Stimulated activated CD8-positive, alpha-beta memory T cell treated with anti-CD3 and anti-CD28 coated beads, Interleukin-7, amount 100 ng/mL, for 24 hours (primary cell): ENCODE results near the gene AGBL1.

Experiments used
- DNase-seq: peaks from one replicate; pipeline ENCODE4 v3.0.0-alpha.2; 2020; ENCODE audit warnings: low read depth

The AGBL1 gene

DNA sequence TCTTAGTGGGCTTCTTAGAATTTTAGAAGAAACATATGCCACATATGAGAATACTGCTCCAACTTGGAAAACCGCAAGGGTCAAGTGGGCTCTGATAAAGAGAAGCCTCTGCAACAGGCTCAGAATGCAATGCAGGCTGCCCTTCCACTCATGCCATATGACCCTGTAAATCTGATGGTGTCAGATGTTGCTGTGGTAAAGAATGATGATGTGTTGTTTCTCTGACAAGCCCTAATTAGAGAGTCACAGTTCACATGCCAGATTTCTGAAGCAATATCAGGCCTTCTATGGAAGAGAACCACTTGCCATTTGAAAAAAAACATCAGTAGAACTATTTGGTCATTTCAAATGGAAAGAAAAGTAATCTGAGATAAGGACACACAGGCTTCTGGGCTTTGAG is 749.6 kb downstream of the AGBL1 start:
- no peak for DNase-seq

GRCh38 chr15:86830304-86830703 is 750.6 kb downstream of the AGBL1 start:
- no peak for DNase-seq

- no peak for DNase-seq
These were observed 753.9 kb downstream of the AGBL1 start for GRCh38 chr15:86833595-86833994.

DNA sequence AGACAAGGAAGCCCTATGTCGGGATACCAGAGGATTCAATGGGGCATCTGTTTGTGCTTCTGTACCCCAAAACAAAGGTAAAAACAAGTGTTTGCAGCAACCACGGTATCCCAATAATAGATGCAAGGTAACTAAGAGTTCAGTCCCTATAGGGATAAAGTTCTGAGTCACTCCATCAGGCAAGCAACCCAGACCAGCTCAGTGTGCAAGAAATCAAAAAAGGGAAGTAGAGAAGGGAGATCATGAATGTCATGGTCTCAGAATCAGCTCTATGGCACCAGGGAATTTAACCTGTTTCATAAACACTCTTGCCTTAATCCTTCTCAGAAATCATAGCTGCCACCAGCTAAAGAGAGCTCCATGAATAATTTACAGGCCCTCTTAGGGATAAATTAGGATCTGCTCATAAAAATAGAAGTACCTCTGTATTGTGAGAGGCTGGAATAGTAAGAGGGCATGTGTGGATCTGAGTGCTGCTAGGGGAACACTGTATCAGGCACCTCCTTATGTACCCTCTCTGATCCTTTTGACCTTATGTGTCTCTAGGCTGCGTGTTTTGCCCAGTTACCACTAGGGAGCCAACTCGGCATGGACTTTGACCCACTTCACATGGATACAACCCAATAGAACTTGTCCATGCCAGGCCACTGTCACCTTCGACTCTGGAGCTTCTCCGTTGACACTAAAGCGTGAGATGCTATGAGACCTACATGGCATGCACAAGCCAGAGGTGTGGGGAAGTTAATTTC is 754.6 kb downstream of the AGBL1 start:
- DNase-seq, result no peak

DNA sequence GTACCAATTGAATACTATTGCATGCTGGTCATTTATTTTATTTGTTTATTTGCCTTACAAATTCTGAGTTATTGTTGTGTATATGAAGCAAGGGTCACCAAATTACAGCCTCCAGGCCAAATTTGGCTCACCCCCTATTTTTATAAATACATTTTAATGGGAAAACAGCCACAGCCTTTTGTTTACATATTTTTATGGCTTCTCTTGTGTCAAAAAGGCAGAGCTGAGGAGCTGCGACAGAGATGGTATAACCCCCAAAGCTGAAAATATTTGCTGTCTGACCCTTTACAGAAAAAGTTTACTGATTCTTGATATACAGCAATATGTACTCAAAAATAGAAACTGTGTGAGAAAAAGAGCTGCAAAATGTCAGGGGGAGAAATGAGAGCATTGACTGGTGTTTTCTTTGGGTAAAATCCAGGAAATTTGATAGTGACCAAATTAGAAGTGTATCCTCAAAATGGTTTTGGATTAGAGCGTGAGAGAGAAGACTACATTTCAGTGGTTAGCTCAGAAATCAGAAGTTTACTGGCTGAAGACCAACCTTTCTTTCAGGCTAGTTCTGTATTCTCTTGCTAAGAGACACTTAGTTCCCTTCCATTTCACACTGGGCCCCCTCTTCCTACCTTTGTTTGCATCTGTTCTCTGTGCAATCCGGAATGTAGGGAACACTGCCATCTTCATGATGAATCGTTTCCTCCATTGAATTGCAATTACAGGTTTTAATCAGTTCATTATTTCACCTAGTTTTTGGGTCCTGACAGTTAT is 757.8 kb downstream of the AGBL1 start:
- no peak for DNase-seq

- no peak for DNase-seq
These were observed 759.8 kb downstream of the AGBL1 start for GRCh38 chr15:86839502-86839901.

- DNase-seq, result no peak
These were observed 761.3 kb downstream of the AGBL1 start for GRCh38 chr15:86840996-86841395.

DNA sequence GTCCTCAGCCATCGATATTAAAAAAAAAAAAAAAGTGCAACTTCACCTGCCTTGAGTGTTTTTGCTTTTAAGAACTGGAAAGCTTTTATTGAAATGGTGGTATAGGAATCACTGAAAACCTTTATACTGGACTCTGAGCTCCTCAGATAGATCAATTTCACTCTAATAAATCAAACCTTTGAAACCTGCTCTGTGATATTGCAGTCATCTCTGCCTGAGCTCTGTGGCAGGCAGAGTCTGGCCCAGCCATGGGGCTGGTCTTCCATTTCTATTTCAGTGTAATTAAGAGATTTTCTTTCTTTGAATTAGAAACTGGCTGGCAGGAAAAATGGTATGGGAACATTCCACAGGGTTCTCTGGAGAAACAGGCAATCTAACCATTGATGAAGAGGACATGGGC is 762.5 kb downstream of the AGBL1 start:
- DNase-seq, result no peak

DNA sequence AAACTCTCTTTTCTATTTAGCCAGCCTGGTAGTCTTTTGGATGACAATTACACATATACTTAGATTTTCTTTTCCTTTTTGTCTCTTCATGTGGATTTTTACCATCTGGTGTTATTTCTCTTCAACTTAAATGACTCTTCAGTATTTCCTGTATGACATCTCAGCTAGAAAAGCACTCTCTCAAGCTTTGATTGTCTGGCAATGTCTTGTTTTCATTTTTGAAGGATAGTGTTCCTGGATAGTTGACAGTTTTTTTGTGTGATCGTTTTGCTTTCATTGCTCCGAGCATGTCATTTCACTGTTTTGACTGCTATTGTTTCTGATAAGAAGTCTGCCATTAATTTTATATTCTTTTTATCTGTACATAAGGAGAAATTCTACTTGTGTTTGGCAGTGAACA is 766.4 kb downstream of the AGBL1 start:
- no peak for DNase-seq

GRCh38 chr15:86849136-86849535 is 769.5 kb downstream of the AGBL1 start:
- DNase-seq, result no peak

- no peak for DNase-seq
These were observed 770.1 kb downstream of the AGBL1 start for GRCh38 chr15:86849558-86850285.

GRCh38 chr15:86850939-86851338 is 771.3 kb downstream of the AGBL1 start:
- no peak for DNase-seq

GRCh38 chr15:86852741-86853140 is 773.1 kb downstream of the AGBL1 start:
- no peak for DNase-seq

DNA sequence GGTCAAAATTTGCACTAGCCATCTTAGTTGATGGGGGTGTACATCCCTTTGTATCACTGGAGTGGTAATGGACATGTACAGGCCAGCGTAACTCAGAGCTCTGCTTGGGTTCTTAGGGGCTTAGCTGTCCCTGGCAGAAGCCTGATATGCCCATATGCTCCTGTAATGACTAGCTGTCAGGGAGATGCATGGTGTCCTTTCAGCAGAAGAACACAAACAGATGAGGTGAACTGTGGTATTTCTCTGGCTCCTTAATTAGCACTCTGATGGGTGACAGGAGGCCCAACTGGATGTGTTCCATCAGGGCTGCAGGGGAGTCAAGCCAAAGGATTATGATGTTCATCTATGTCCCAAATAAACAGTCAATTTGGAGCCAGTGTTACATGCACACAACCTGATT is 774.5 kb downstream of the AGBL1 start:
- DNase-seq, result no peak

DNA sequence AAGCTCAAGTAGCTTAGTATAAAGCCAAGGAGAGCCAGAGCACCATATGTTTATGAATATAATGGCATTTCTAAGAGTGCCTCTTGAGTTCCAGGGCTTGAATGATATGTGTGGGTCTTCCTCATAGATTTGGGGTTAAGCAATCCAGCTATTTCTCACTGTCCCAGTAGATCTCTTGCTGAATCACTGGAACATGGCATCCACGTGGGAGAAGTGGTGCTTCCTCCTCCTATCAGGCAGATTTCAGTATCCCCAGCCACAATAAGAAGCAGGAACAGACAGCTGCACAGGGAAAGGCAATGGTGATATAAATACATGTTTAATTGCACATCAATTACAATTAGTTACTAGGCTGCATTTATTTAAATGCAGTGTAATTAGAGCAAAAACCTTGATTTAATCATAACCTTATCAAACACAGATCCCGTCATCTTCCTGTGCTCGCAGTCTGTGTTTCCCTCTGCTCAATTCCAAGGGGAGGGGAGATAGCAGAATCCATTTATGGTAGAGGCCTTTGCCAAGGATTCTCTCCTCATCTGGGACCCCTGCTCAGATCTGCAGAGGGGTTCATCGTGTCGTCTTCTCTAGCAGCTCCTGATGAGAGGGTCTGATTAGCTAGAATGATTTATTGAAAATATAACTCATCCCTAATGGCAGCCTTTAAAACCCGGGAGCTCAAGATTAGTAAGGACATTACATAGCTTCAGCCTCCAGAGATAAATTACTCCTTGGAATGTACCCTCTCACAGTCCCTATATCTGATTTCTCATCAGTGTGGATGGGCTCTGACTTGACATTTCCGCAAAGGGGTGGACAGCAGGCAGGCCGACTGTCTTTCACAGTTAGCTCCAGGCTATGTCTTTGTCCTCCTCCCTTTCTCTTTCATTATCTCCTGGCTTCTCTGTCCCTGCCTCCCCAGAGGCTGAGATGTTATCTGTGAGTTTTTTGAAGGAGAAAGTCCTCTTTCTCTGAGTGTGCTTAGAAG is 775.9 kb downstream of the AGBL1 start:
- no peak for DNase-seq

GRCh38 chr15:86857701-86858100 is 778.0 kb downstream of the AGBL1 start:
- no peak for DNase-seq

- no peak for DNase-seq
These were observed 783.7 kb downstream of the AGBL1 start for GRCh38 chr15:86863226-86863915.

DNA sequence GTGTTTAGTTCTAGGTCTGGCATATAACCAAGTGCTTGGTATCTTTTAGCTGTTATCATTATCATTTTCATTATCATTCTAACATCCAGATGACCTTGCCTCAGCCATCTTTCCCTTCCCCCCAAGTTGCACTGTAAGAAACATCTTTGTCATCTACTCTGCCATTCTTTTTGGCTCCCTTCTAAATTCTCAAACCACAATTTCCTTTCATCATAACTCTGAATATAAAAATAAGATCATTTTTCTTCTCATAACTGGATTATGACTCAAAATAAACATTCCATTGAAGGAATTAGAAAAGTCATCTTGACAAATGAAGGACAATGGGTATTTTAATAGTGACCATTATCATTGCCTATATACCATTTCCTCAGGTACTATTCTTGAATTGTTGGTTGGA is 786.2 kb downstream of the AGBL1 start:
- DNase-seq, result no peak

- DNase-seq, result no peak
These were observed 791.2 kb downstream of the AGBL1 start for GRCh38 chr15:86870846-86871245.

GRCh38 chr15:86871964-86872363 is 792.3 kb downstream of the AGBL1 start:
- DNase-seq, result no peak

GRCh38 chr15:86872782-86873181 is 793.1 kb downstream of the AGBL1 start:
- DNase-seq, result no peak
